GM21447 (cell line): ENCODE data around the gene DDX18.
"Not testable (repeated sequence)": the region's sequence is repeated elsewhere in the genome, so short reads cannot be mapped to it uniquely, and the experiment has no call there.

Source experiments
- ATAC-seq: cut with Tn5 transposase; IDR thresholded peaks from one replicate; pipeline ENCODE4 v1.9.1; 2021; ENCODE audit not compliant: unreplicated experiment

DDX18 gene

DNA sequence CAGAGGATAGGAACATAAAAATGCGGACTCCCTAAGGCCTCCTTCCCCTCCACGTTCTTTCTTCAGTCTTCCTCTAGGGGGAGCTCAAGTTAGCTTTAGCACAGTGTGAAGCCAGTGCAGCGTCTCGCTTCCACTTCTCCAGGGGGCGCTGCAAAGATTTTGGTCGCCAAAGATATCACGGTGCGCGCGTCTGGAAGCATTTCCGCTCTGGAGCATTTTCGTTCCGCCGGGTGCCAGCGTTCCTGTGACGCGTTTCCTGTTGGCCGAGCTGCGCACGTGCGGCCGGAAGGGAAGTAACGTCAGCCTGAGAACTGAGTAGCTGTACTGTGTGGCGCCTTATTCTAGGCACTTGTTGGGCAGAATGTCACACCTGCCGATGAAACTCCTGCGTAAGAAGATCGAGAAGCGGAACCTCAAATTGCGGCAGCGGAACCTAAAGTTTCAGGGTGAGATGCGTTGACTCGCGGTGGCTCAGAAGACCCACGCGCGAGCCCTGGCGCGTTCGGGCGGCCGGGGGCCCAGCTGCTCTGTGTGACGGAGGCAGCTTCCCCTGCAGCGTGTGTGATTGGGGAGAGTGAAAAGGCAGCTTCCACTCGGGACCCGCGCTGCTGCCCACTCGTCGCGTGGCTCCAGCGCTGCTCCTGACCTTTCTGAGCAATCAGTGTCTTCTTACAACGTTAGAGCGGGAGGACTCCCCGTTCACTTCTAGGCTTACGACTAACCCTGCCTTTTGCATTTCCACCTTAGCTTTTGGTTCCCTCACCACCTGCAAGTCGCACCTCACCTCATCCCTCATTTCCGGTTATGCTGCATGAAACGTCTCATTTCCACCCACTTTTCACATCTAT is at the start of gene DDX18:
Gene DDX18 (plus strand): TSS at position 275 of the 848 bp plus-strand sequence. CDS start 87 bp downstream, at position 362.
- peak; percentile 94 for ATAC-seq

DNA sequence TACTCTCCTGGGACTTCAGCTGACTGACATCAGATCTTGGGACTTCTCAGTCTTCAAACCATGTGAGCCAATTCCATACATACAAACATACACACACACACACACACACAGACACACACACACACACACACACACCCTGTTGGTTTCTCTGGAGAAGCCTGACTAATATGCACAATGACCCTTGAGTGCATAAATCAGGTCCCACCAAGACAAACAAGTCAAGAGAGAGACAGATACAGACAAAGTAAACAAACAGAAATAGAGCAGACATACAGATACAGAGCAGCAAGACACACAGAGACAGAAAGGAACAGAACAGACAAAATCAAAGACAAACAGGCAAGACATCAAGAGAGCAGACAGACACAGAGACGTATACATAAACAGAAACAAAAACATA is 43.8 kb upstream of the DDX18 start:
- no peak for ATAC-seq

DNA sequence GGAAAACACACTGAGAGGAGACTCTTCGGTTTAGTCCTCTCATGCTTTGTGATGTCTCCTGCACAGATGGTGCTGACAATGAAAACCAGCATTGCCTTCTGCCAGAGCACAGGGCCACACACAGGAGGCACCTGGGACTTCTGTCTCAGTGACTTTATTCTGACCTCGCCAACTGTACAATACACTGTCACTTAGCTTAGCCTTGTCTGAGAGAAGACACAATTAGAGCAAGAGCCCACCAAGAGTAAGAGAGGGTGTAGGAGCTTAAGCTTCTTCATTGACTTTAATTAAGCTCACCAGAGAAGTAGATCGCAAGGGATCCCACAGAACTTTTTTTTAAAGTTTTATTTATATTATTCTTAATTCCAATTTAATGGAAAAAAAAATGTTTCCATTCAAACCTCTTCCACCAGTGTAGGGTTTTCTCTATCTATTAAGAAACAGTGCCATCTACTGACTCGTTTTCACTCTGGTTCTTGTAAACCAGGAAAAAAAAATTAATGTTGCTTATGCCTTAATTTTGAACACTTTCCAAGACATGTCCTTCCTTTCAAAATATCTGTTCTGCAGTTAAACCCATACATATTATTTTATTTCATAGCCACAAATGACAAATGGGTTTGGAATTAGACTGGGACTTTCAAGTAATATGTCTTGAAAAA is 42.4 kb upstream of the DDX18 start:
- no peak for ATAC-seq

DNA sequence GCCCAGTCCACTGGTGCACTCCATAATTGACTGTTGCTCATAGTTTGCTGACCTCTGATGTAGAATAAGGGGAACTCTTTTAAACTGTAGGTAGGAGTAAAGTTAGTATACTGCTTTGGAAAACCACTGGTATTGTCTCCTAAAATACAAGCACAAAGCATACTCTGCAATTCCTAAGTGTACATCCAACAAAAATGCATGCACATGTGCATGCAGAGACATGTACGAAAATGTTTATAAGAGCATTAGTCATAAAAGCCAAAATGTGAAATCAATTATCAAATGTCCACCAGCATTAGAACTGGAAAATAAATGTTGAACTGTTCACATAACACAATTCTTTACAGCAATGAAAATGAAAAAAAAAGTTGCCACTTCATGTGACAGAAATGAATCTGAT is 39.8 kb upstream of the DDX18 start:
- no peak for ATAC-seq

DNA sequence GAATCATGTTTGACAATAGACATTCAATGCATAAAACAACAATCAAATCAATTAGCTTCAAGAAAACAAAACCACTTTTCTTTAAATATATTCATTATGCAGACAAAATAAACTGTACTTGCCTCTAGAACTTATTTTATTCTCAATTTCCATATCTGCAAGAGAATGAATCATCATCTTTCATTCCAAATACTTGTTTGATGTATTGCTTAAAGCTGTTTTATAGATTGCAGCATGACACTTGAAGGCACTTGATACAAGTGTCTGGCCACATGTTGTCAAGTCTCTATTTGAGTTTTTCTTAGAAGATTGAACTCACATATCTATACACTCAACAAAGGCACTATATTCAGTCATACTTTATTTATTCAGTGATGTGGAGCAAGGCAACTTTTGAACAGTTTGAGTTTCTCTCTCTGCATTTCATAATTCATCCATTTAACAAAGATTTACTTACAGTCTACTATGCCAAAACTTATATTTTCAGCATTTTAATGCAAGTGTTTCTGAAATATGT is 38.7 kb upstream of the DDX18 start:
- ATAC-seq: no peak

DNA sequence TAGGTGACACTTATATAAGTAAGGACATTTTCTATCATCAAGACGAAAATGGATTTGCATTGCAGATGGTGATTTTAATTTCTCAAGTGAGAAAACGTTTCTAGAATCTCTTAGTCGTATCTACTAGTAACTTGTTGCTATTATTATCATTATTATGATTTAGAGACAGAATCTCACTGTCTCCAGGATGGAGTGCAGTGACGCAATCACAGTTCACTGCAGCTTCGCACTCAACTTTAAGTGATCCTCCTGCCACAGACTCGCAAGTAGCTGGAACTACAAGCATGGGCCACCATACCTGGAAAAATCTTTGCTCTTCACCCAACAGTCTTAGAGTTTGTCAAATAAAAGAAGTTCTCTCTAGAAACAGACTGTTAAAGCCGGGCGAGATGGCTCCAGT is 37.6 kb upstream of the DDX18 start:
- ATAC-seq: no peak

DNA sequence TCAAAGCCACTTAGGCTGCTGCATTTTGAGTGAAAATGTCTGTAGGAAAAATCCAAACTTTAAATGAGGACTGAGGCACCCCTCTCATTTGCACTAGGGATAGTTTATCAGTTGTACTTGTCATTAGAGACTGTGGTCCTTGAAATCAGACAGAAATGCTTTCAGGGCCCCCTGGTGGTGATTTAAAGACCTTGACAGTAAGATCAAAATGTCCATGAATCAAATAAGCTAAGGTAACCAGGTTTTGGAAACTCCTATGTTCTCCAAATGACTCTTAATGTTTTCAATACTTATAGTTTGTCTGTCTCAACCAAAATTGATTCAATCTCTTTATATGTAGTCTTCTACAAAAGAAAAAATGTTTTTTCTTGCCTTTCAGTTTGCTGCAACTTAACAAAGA is 28.8 kb upstream of the DDX18 start:
- no peak for ATAC-seq

DNA sequence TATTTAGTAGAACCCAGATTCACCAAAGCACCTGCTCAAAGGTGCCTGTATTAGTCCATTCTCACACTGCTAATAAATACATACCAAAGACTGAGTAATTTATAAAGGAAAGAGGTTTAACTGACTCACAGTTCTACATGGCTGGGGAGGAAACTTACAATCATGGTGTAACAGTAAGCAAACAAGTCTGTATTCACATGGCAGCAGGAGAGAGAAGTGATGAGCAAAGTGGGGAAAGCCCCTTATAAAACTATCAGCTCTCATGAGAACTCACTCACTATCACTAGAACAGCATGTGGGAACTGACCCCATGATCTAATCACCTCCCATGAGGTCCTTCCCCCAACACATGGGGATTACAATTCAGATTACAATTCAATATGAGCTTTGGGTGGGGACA is 28.0 kb upstream of the DDX18 start:
- no peak for ATAC-seq

DNA sequence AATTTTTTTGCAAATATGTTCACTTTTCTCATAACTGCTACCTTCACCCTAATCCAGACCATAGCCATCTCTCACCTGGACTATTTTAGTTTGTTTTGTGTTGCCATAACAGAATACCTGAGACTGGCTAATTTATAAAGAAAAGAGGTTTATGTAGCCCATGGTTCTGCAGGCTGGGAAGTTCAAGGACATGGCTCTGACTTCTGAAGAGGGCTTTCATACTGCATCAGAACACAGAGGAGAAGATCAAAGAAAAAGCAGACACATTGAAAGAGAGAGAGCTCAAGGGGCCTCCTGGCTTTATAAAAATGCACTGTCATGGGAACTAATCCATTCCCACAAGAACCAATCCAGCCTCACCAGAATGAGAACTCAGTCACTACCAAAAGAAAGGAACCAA is 25.0 kb upstream of the DDX18 start:
- no peak for ATAC-seq

DNA sequence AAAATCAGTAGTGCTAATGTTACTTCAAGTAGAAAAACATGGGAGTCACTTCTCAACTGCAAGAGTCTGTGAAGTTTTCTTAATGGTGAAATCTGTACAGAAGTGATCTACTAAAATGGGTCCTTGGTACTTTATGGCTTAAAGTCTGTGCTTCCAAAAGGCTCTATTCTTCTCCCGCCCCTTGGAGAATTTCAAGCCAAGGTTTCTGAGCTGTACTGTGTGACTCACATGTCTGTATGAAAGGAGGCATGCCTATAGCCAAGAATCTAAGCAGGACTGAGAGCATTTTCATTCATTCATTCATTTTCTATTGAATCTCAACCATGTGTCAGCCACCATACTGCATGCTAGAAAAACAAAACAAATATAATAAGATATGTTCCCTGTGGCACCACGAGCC is 19.8 kb upstream of the DDX18 start:
- no peak for ATAC-seq

DNA sequence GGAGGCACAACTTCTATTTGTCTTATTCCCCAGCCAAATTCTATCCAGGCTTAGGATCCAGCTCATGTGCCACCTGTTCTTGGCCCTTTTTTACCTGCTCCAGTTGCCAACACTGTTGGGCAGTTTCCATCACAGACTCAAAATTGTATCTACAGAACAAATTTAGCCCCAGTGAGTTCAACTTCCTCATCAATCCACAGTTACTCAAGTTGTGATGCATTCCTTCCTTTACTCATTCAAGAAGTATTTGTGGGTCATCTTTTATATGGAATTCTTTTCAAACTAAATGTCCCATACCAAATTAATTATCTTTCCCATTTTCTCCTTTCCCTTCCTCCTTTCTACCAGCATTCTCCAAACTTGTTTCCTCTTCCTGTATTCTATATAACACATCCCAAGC is 12.7 kb upstream of the DDX18 start:
- ATAC-seq: no peak

DNA sequence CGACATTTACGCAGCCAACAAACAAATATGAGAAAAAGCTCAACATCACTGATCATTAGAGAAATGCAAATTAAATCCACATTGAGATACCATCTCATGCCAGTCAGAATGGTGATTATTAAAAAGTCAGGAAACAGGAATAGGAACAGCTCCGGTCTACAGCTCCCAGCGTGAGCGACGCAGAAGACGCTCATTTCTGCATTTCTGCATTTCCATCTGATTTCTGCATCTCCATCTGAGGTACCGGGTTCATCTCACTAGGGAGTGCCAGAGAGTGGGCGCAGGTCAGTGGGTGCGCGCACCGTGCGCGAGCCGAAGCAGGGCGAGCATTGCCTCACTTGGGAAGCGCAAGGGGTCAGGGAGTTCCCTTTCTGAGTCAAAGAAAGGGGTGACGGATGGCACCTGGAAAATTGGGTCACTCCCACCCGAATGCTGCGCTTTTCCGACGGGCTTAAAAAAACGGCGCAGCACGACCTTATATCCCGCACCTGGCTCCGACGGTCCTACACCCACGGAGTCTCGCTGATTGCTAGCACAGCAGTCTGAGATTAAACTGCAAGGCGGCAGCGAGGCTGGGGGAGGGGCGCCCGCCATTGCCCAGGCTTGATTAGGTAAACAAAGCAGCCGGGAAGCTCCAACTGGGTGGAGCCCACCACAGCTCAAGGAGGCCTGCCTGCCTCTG is 10.7 kb upstream of the DDX18 start:
- not testable (repeated sequence) for ATAC-seq

DNA sequence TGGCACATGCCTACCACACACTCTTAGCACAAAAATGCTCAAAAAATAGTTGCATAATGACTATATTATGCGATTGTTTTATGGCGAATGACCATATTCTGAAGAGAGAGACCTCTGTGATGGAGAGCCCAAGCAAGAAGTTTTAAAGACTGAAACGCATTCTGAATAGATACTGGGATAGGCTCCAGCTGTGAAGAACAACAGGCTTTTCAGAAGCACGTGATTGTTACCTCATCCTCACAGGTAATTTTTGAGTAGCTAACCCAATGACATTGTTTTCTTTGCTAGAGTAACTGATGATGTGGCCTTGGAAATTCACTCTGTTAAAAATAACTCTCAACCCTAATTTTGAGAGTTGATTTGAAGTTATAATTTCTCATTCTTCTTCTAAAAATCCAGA is 2.0 kb upstream of the DDX18 start:
- no peak for ATAC-seq

DNA sequence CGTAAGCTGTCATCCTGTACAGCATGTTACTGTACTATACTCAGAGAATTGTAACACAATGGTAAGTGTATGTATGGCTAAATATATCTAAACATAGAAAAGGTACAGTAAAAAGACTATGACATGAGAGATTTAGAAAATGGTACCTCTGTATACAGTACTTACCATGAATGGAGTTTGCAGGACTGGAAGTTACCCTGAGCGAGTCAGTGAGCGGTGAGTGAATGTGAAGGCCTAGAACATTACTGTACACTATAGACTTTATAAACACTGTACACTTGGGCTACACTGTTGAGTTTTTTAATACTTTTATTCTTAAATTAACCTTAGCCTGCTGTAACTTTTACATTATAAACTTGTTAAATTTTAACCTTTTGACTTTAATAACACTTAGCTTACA is 1.5 kb downstream of the DDX18 start:
- no peak for ATAC-seq

DNA sequence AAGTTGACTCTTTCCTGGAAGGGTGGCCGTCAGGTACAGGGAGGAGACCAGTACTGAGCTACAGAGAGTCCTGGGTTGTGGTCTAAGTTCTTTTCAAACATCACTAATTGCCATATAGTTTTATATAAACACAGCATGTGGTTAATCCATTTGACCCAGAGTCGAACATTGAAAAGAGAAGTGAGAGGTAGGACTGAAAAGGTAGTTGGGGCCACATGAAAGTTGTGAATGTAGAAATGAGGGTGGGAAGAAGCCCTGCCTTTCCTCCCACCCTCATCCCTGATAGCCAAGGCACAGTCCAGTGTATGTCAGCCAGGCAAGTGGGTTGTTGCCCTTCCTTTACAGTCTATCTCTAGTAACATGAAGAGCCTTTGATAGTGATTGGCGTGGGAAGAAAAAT is 4.4 kb downstream of the DDX18 start:
- ATAC-seq: no peak

DNA sequence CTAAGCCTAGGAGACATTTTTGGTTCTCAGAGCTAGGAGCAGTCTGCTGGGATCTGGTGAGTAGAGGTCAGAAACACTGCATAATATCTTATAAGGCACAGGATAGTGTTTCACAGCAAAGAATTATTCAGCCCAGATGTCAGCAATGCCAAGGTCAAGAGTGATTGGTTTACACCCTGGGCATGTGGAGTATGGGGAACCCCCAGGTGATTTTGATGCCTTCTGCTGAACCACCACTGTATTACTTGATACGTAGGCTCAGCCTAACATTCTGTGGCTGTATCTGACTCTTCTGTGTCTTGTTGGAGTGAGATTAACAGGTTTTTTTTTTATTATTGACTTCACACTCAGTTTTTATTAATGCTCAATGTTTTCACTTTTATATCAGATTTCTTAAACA is 6.0 kb downstream of the DDX18 start:
- no peak for ATAC-seq

DNA sequence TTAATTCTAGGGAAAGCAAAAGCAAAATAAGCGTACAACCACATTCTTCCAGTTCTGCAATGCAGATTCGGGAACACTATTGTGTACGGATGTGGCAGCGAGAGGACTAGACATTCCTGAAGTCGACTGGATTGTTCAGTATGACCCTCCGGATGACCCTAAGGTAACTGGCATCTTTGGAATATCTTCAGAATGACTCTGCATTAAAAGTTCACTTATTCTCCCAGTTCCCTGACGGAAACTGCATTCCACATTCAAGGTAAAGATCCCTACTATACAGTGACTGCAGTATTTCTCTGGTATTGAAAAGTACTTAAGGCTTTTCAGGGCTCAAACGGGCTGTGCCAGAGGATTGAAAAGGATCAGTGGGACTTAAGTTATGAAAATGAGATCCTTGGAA is 10.9 kb downstream of the DDX18 start:
- ATAC-seq: no peak

DNA sequence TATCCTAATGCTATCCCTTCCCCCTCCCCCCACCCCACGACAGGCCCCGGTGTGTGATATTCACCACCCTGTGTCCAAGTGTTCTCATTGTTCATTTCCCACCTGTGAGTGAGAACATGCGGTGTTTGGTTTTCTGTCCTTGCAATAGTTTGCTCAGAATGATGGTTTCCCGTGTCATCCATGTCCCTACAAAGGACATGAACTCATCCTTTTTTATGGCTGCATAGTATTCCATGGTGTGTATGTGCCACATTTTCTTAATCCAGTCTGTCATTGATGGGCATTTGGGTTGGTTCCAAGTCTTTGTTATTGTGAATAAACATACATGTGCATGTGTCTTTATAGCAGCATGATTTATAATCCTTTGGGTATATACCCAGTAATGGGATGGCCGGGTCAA is 13.0 kb downstream of the DDX18 start:
- ATAC-seq: not testable (repeated sequence)

DNA sequence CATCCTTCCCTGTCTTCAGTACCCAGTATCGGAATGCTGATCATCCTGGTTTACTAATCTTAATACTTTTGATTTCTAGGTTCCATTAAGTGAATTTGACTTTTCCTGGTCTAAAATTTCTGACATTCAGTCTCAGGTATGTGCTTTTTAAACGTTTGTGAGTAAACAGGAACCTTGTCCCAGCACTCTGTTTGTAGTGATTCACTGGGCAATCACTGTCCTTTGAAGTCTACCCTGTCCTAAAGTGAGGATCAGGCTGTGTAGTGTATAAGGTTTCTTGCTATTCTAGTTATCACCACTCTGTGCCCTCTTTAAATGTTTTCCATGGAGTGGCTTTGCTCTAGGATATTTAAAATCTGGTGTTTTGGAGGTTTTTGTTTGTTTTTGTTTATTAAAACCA is 14.4 kb downstream of the DDX18 start:
- ATAC-seq: no peak

DNA sequence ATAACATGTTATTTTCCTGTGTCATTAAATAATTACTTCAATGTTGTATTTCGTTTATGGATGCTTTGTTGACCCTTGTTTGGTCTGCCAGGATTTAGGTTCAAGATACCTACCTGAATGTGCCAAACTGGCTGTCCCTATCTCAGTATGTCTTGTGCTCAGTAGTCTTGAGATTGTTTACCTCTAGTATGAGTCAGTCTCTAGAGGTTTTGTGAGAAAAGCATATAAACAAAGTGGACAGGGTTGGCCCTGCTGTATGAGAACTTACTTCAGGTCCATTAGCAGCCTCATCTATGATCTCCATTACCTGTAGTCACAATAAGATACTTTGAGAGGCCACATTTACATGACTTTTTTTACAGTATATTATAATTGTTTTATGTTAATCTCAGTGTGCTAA is 17.8 kb downstream of the DDX18 start:
- no peak for ATAC-seq

DNA sequence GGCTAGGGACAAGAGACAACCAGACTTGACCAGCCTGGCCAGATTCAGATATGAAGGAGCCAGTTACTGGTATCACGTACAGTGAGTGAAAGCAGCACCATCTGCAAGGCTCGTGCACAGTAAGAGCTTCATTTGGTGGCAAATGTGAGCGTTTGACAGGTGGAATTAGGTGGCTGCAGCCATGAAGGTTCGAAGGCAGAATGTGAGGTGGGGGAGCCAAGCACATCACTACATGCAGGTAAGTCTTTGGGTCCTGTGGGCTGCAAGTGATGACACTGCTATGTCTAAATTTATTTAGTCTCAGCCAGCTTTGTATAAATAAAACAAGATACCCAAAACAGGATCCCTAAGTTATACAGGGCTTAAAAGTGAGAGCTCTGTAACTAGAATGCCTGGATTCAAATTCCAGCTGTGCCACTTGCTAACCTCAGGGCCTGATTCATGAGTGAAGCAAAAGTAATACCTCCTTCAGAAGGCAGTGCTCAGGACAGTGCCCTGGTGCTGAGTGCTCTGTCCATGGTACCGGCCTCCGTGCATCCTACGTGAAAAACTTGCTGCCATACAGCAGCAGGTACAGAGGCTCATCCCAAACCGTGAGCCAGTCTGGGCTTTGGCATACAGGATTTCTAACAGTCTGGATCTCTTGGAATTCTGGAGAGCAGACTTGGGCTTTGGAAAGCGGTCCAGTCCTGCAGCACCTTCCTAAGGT is 18.6 kb downstream of the DDX18 start:
- ATAC-seq: no peak
